WI38 (cell line): ENCODE measurements around the gene ZNRF1.

Source experiments
- H3K4me3 ChIP-seq: 2 replicates; pipeline ENCODE4 v1.5.1; 2011; ENCODE audit warnings: low read depth, mild to moderate bottlenecking, control low read depth, low read length
- CTCF ChIP-seq: IDR thresholded peaks from 2 replicates; pipeline ENCODE4 v1.5.1; 2012; ENCODE audit warnings: low read depth, mild to moderate bottlenecking, control low read depth, low read length

Gene ZNRF1

GRCh38 chr16:75062135-75062975 is 63.5 kb downstream of the ZNRF1 start:
- TF ChIP-seq CTCF: no peak

GRCh38 chr16:75062976-75063346 is 64.1 kb downstream of the ZNRF1 start:
- no peak for TF ChIP-seq CTCF
- no peak overlapping the region for H3K4me3 ChIP-seq

More at GRCh38 chr16:75062135-75062975, 63.5 kb downstream of the ZNRF1 start:
- no peak overlapping the region for H3K4me3 ChIP-seq

- no peak for TF ChIP-seq CTCF
- H3K4me3 ChIP-seq: no peak overlapping the region
Observed at GRCh38 chr16:75063549-75064088, 64.8 kb downstream of the ZNRF1 start.

- no peak for TF ChIP-seq CTCF
- H3K4me3 ChIP-seq: no peak overlapping the region
Observed at GRCh38 chr16:75064403-75065148, 65.8 kb downstream of the ZNRF1 start.

GRCh38 chr16:75065149-75065505 is 66.3 kb downstream of the ZNRF1 start:
- no peak for TF ChIP-seq CTCF
- no peak overlapping the region for H3K4me3 ChIP-seq

GRCh38 chr16:75065521-75066149 is 66.8 kb downstream of the ZNRF1 start:
- H3K4me3 ChIP-seq: no peak overlapping the region

More at GRCh38 chr16:75065521-75066149, 66.8 kb downstream of the ZNRF1 start:
- no peak for TF ChIP-seq CTCF
